Activated T-cell treated with anti-CD3 and anti-CD28 coated beads for 48 hours (primary cell): ENCODE measurements around the gene TFEC.
"Not testable (repeated sequence)": the region's sequence is repeated elsewhere in the genome, so short reads cannot be mapped to it uniquely, and the experiment has no call there.

Experiments
- DNase-seq: peaks from one replicate; pipeline ENCODE4 v3.0.0-alpha.2; 2020; ENCODE audit warnings: low read depth

TFEC gene

DNA sequence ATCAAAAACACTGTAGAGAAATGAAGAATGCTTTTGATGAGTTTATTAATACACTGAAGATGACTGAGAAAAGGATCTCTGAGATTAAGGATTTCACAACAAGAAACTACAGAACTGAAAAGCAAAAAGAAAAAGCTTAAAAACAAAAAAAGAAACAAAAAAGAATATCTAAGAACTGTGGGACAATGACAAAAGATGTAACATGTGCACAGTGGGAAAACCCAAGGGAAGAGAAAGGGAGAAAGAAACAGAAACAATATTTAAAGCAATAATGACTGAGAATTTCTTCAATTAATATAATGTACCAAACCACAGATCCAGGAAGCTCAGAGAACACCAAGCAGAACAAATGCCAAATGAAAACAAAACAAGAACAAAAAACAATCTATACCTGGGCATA, 42.2 kb downstream of the TFEC start:
- no peak for DNase-seq

DNA sequence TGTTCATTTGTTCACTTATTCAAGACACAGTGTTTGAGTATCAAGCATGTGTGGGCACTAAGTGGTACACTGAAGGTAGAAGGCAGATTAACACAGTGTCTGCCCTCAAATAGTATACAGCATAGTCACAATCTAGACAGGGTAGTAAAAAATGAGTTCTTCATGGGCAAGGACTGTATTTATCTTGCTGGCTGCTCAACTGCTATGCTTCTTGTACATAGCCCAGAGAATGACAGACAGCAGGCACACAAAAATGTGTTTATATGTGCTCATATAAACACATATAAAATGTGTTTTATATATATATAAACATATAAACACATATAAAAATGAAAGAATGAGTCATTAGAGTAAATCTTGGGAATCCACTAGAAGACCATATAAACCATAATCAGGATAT, 43.1 kb downstream of the TFEC start:
- DNase-seq = no peak

GRCh38 chr7:115984105-115984504, 46.5 kb downstream of the TFEC start:
- no peak for DNase-seq

DNA sequence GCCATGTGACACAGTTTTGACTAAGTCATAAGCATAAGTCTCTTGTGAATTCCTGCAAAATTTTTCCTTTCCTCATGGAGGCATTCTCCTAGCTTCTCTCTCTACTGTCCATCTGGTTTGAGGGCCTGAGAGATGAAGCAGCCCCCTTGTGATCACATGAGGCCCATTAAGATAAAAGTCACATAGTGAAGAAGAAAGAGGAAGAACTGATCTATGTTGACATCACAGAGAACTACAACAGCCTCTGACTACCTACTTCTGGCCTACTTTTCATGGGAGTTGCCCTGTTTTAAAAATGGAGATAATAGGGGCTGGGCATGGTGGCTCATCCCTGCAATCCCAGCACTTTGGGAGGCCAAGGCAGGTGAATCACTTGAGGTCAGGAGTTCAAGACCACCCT, 50.4 kb downstream of the TFEC start:
- no peak for DNase-seq

DNA sequence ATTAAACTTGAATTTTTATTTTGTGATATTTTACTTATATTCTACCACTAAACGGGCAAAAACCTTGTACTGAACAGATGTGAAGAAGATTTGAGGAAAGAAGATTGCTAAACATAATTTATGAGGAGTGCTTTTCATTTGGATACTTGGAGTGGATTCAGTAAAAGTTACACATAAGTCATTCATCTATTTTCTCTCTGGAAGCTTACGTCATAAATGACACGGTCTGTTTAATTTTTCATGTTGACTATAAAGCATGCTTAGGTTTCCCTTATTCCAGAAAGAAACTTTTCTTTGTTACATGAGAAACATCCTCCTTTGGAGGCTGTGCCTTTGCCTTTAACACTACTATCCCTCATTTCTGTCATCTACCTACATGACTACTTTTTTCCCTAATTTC, 53.9 kb downstream of the TFEC start:
- DNase-seq = no peak

DNA sequence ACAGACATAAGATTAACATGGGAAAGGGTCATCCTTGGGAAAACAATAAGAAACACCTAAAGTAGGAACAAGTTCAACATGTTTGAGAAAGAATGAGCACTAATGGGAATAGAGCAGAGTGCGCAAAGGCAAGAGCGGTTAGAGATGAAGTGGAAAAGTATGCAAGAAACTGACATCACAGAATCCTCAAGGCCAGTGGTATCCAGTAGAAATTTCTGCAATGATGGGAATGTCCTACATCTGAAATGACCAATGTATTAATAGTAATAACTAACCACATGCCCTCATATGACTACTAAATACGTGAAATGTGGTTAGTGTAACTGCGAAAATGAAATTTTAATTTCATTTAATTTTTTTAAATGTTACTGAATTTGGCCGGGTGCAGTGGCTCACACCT, 54.8 kb downstream of the TFEC start:
- DNase-seq = no peak

GRCh38 chr7:115973406-115973805, 57.2 kb downstream of the TFEC start:
- DNase-seq = no peak

DNA sequence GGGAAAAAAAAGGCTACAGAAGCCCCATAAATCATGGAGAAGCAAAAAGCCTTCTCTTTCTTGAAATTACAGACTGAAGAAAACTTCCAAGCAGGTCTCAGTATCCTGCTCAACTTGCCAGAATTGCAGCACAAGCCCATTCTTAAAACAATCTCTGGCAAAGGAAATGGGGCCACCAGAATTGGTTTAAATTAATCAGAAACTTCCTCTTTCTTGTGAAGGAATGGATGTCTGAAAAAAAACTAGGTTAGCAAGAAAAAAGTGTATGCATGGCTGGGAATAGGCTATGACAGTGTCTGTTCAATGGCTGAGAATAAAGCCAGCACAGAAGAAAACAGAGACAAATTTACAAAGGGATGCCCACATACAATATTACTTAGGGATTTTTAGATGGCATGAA, 59.1 kb downstream of the TFEC start:
- DNase-seq = no peak

GRCh38 chr7:115968596-115968995, 62.0 kb downstream of the TFEC start:
- DNase-seq = no peak

- no peak for DNase-seq
These were observed 62.4 kb downstream of the TFEC start for GRCh38 chr7:115968171-115968570.

DNA sequence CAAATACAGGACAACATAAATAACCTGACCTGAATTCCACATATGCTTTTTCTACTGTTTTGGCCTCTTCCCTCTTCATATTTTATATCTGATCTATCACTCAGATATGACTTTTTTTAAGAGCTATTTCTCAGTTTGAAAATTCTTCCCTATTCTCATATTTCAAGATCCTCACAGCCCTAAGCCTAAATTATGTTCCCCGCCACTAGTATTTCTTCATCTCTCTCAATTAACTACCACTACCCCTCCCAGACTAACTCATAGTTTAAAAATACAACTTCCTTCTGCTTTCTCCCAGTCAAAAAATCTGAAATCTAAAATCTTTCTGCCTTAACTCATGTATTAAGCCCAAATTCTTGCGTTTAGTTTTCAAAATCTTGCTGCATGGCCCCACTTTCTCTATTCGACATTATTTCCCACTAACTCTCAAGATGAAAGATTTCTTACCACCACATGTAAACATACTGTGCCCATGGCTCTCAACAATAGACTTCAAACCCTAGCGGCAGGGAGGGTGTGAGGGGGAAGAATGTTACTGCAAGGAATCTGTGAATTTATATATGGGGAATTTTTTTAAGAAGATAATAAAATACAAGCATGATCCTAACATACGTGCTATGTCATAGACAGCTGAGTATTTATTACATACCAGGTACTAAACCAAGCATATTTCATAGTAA, 64.6 kb downstream of the TFEC start:
- no peak for DNase-seq

- no peak for DNase-seq
These were observed 65.3 kb downstream of the TFEC start for GRCh38 chr7:115965236-115965635.

GRCh38 chr7:115964799-115965198, 65.8 kb downstream of the TFEC start:
- no peak for DNase-seq

DNA sequence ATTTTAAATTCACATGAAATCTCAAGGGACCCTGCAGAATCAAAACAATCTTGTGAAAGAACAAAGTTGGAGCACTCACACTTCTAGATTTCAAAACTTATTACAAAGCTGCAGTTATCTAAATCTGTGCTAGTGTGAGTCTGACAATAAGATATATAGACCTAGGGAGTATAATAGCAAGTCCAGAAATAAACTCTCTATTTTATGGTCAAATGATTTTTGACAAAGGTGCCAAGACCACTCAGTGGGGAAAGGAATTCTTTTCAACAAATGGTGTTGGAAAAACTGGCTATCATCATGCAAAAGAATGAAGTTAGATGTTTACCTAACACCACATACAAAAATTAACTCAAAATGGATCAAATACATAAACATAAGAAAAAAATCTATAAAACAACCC, 68.2 kb downstream of the TFEC start:
- DNase-seq = no peak

GRCh38 chr7:115953592-115954255, 76.8 kb downstream of the TFEC start:
- DNase-seq = no peak

- no peak for DNase-seq
These were observed 77.7 kb downstream of the TFEC start for GRCh38 chr7:115952832-115953231.

GRCh38 chr7:115951547-115951946, 79.0 kb downstream of the TFEC start:
- no peak for DNase-seq

- no peak for DNase-seq
These were observed 88.8 kb downstream of the TFEC start for GRCh38 chr7:115941703-115942268.

GRCh38 chr7:115940460-115941060, 90.0 kb downstream of the TFEC start:
- DNase-seq = no peak

GRCh38 chr7:115937960-115938359, 92.6 kb downstream of the TFEC start:
- no peak for DNase-seq

DNA sequence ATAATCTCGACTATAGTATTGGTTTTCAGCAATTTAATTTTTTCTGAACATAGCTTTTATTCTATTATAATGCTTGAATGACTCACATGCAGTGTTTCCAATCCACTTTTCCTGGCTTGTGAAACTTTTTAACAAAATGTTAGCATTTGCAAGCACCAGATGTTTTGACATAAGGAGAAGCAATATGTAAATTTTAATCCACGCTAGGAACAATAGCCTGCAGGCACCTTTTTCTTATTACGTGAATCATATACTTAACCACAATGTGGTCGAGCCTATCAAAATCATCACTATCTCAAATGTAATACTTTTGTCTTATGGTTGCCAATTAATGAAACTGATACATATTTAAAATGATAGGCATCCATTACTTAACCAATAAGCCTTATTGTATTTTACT, 97.1 kb downstream of the TFEC start:
- no peak for DNase-seq

GRCh38 chr7:115932880-115933279, 97.7 kb downstream of the TFEC start:
- no peak for DNase-seq

DNA sequence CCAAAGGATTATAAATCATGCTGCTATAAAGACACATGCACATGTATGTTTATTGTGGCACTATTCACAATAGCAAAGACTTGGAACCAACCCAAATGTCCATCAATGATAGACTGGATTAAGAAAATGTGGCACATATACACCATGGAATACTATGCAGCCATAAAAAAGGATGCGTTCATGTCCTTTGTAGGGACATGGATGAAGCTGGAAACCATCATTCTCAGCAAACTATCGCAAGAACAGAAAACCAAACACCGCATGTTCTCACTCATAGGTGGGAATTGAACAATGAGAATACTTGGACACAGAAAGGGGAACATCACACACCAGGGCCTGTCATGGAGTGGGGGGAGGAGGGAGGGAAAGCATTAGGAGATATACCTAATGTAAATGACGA, 100.4 kb downstream of the TFEC start:
- DNase-seq = not testable (repeated sequence)
